Activated CD4-positive, CD25-positive, alpha-beta regulatory T cell treated with anti-CD3 and anti-CD28 coated beads, Interleukin-2, amount 50 U/mL, for 24 hours (primary cell): ENCODE data around the gene GNG8.
"Not testable (repeated sequence)": the region's sequence is repeated elsewhere in the genome, so short reads cannot be mapped to it uniquely, and the experiment has no call there.

ENCODE experiments used
- ATAC-seq, 2 donors: fragments of 150-1000 bp; cut with Tn5 transposase; one replicate each; pipeline ENCODE4 v1.10.0; 2021; ENCODE audit warnings: mild to moderate bottlenecking in 1 of 2, moderate library complexity in 1 of 2

GNG8 gene

DNA sequence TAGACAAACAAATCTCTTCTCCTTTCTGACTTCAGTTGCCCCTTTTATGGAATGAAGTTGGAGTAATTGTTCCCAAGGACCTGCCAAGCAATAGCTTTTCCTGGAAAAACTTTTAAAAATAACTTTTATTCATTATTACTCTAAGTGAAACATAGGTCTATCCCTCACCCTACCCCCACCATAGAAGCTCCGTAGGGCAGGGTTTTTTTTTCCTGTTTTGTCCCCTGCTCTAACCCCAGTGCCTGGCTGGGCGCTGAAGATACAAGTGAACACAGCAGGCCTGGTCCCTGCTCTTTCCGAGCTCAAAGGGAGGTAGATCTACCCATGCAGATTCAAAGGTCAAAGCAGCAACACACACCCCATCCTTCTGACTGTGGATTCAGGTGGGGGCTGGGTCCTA is 8.7 kb upstream of the GNG8 start:
- ATAC-seq, result no peak

DNA sequence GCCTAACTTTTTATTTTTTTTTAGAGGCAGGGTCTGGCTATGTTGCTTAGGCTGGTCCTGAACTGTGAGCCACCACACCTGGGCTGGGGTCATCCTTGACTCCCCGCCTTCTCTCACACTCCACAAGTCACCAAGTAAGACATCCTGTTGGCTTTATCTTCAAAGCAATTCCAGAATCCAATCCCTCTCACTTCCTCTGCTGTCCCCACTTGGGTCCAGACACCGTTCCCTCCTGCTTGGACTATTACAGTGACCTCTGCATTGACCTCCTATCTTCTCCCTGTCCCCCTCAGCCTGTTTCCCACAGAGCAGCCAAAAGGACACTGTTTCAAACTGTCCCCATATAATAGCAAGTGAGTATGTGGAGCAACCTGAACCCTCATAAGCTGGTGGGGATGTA is 4.7 kb upstream of the GNG8 start:
- no peak for ATAC-seq

GRCh38 chr19:46639358-46640182 is 3.6 kb upstream of the GNG8 start:
- ATAC-seq, result no peak

GRCh38 chr19:46637224-46637623 is 1.2 kb upstream of the GNG8 start:
- peak; percentile 1 for ATAC-seq

- no peak for ATAC-seq
These were observed 1.3 kb downstream of the GNG8 start for GRCh38 chr19:46634656-46635218.

- ATAC-seq, result peak; percentile 21 to 34
These were observed 1.9 kb downstream of the GNG8 start for GRCh38 chr19:46634045-46634655.

DNA sequence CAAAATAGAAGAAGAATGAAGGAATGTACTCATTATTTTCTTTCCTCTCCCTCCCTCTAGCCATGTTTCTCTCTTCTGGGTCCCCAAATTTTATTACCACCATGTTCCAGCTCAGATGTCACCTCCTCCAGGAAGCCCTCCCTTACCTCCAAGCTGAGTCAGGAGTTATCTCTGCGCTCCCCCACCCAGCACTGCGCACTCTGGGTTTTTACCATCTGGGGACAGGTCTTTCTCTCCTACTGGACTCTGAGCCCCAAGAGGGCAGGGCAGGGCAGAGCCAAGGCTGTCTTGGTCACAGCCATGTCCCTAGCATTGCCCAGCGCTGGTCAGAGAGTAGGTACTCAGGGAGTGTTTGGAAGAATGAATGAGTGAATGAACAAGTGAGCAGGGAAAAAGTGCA is 2.9 kb downstream of the GNG8 start:
- ATAC-seq, result no peak

- ATAC-seq, result no peak
These were observed 4.5 kb downstream of the GNG8 start for GRCh38 chr19:46631481-46631880.

DNA sequence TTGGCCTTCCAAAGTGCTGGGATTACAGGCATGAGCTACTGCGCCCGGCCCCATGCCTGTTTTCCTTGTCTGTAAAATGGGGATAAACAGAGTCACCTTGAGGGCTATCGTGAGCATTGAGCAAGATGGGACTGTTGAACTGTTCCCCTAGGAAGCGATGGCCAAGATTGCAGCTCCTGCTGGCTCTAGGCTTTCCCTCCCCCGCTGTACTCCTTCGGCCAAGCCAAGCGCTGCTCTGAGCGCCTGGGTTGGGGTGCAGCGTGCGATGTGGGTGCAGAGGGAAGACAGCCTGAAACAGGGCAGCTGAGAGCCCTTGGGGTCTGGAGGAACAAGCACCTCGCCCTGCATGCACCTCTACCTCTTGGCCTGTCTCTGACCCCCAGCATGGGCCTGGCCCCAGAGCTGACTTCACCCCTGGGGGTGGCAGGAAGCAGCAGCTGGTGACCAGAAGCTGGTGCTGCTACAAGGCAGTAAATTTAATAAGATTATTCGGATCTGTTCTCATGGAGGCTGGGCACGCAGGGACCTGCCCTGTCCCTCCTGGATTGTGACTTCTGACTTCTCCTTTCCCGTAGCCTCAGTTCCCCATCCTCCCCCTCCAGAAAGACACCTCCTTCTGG is 5.3 kb downstream of the GNG8 start:
- no peak for ATAC-seq

DNA sequence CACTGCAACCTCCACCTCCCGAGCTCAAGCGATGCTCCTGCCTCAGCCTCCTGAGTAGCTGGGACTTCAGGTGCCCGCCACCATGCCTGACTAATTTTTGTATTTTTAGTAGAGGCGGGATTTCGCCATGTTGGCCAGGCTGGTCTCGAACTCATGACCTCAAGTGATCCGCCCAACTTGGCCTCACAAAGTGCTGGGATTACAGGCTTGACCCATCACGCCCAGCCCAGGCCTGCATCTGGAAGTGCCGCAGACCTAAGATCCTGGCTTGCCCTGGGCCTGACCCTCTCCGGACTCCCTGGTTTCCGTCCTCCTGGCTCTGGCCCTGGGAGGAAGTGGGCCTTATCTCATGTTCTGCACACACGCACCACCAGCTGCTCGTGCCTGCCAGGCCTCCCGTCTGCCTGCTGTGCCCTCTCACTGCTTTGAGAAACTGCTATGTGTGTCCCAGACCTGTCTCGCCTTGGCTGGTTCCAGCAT is 6.4 kb downstream of the GNG8 start:
- ATAC-seq, result no peak

GRCh38 chr19:46628970-46629369 is 7.0 kb downstream of the GNG8 start:
- ATAC-seq, result not testable (repeated sequence)

DNA sequence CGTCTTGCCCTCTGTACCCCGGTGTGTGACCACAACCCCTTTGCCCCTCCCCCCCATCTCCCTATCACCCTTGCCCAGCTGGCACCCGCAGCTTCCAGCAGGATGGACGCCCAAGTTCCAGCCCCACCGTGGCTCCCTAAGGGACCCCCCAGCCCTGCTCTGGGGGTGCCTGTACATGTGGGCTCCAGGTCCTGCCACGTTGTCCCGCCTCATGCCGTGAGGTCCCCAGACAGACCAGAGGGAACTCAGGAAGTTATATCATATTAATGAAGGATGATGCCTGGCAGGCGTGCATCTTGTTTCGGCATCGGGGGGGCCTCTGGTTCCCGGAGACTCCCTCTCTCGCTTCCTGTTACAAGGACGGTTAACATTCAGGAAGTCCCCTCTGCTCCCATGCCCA is 9.6 kb downstream of the GNG8 start:
- ATAC-seq, result no peak

- no peak for ATAC-seq
These were observed 10.3 kb downstream of the GNG8 start for GRCh38 chr19:46625731-46626130.

DNA sequence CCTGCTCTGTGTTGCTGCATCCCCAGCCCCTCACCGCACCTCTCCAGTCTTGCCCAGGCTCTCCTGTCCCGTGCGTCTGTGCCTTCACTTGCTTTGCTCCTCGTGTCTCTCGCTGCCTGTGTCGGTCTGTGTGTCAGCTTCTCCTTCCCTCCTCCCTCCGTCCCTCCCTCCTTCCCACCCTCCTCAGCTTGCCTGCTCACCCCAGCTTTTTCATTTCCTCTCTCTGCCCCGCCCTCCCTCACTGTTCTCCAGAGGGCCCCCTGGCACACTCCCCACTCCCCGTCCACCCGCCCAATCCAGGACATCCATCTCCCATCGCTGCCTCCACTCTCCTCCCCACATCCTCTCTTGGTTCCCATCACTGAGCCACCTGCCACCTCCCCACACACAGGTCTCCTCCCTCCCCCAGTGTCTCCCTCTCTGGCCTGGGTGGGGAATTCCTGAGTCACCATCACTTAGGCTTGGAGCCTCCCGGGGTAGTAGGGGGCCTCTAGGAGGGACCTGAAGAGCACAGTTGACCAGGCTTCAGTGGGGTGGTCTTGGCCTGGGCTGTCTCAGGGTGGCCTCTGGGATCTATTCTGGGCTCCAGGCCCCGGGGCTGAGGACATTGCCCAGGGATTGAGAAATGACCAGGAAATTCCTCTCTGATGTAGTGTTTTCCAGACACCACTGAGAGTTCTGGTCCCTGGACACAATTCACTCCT is 10.9 kb downstream of the GNG8 start, which contains the start of gene PTGIR:
Gene PTGIR, minus strand, starts transcription at position 132 of the 704 bp plus-strand sequence. CDS start 864 bp downstream, outside the sequence.
- ATAC-seq, result peak in 1 of 2 donors; percentile 33

GRCh38 chr19:46623915-46624502 is 12.0 kb downstream of the GNG8 start:
- no peak for ATAC-seq

DNA sequence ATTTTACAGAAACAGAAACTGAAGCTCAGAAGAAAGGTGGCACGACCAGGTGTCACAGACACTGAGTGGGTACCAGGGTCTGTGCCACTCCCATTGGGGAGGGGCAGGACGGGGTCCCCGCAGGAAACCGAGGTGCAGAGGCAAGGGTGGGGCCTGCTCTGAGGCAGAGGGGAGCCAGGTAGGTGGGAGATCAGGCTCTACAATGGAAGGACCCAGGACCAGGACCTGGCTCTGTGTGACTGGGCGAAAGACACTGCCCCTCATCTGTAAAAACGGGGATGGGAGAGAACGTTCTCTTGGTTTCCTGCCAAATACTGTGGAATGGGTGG is 13.9 kb downstream of the GNG8 start:
- ATAC-seq, result no peak

DNA sequence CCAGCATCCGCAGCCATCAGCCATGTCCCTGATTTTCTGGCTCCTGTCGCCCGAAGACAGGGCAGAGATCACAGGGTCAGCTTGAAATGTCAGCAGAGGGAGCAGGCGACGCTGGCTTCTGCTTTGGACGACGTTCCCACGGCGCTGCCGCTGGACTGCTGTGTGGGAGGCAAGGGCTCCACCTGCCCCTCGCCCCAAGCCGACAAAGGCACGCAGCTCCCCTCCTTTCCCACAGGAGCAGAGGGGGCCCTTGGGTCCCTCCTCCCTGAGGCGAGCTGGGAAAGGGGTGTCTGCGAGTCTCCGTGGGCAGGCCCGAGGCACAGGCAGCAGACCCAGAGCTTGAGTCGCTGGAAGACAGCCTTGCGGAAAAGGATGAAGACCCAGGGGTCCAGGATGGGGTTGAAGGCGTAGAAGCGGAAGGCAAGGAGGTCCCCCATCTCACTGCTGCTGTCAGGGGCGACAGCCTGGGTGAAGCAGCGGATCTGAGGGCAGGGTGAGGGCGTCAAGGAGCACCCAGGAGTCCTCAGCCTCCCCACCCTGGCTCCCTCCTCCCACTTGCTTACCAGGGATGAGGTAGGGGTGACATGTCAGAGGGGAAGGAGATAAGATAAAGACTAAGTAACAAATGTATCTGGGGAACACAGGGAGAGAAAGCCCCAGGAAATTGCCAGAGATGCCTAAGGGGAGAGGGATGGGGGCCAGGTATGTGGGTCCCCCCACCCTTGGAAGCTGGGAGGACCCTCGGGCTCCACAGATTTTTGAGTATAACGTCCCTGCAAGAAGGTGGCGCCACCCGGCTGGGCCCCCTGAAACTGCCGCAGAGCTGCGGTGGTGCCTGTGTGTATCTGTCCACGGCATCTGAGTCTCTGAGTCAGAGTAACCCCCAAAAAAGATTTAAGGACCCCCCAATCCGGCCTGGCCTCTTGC is 14.5 kb downstream of the GNG8 start:
- ATAC-seq, result no peak

- no peak for ATAC-seq
These were observed 15.3 kb downstream of the GNG8 start for GRCh38 chr19:46620716-46621115.

DNA sequence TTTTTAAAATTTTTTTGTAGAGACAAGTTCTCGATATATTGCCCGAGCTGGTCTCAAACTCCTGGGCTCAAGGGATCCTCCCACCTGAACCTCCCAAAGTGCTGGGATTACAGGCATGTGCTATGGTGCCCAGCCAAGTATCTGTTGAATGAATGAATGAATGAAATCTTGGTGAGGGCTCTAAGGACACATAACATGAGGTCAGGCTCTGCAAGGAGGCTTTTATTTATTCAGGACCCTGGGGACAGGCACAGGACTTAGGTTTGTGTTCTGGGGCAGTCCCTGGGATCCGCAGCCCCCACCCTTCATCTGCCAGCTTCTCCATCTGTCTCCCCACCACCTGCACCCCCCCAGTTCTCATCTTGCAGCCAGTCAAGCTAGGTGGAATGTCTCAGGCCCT is 15.7 kb downstream of the GNG8 start:
- ATAC-seq, result no peak

DNA sequence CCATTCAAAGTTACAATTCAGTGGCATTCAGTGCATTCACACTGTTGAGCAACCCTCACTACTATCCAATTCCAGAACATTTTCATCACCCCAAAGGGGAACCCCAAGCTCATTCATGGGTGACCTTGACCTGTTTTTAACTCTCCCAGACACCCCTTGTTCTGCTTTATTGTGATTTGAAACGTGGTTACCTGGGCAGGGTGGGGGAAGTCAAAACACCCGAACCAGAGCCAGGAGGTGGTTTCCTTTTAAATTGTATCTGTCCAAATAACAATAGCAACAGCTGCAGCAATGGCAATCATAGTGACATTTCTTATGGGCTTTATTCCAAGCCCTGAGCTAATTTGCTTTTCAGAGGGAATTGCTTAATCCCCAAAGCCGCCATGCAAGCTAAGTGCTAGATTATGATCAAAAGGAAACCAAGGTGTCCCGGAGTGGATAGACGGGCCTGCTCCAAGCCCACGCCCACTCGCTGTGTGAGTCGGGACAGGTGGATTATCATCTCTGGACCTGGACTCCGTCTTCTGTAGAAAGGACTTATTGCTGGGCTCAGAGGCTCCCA is 17.3 kb downstream of the GNG8 start:
- ATAC-seq, result no peak

DNA sequence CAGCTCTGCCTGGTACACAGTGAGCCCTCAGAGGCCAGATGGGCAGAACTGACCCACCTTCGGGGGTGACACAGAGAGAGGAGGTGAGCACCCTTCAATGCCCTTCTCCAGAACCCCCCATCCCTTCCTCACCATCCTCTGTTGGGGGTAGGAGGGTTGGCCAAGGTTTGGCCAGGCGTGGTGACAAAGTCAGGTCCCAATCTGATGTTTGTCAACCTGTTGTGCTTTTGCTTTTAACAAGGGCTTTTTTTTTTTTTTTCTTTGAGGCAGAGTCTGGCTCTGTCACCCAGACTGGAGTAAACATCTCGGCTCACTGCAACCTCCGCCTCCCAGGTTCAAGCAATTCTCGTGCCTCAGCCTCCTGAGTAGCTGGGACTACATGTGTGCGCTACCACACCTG is 18.4 kb downstream of the GNG8 start:
- ATAC-seq, result no peak
